WI38 (cell line): ENCODE measurements around the gene GUK1.

ENCODE experiments used
- H3K4me3 ChIP-seq: 2 replicates; pipeline ENCODE4 v1.5.1; 2011; ENCODE audit warnings: low read depth, mild to moderate bottlenecking, control low read depth, low read length
- CTCF ChIP-seq: IDR thresholded peaks from 2 replicates; pipeline ENCODE4 v1.5.1; 2012; ENCODE audit warnings: low read depth, mild to moderate bottlenecking, control low read depth, low read length

The GUK1 gene

DNA sequence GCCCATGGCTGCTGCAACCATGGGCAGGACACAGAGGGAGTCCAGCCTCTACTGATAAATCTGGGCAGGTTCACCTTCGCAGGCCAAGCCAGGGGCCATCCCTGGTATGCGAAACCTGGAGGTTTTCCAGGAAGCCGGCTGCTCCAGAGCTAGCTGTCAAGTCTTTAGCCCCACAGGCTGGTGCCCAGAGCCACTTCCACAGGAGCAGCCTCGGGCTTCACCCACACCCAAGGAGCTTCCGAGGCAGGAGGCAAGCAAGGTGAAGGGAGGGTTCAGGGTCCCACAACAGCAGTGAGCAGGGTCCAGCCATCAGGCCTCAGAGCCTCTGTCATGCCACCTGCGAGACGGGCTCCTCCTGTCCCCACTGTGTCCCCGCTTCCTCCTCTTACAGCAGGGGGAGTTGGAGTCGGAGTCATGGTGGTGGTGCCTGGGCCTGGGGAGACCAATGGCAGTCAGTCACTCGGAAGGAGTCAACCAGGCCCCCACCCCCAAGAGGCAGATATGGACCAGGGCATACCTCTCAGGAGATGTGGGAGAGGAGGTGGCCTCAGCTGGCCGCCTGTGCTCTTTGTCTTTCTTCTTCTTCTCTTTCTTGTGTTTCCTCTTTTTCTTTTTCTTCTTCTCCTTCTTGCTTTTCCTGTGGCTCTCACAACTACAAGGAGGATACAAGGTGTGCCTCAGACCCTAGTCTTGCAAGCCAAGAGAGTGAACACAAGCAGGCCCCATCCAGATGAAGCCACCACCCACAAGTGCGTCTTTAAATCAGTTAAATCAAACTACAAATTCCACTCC lies 39.1 kb upstream of the GUK1 start:
- no peak for TF ChIP-seq CTCF
- H3K4me3 ChIP-seq = no peak overlapping the region

DNA sequence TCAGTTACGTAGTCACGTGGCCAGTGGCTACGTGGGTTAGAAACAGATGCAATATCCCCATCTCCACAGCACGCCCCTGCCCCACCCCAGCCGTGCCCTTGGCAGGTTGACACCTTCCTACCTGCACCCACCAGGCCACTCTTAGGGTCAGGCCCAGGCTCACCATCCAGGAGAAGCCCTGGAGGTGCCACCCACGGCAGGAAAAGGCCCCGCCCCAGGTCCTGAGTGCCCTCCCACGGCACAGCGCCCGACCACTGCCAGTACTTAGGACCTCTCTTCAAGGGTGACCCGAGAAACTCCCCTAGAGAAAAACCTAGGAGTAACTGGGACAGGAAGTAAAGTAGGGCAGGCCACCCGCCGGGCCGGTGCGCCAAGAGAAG lies 38.5 kb upstream of the GUK1 start:
- H3K4me3 ChIP-seq = peak overlapping the region; percentile 82
- TF ChIP-seq CTCF = no peak

GRCh38 chr1:228101994-228102790 lies 37.9 kb upstream of the GUK1 start:
- H3K4me3 ChIP-seq = peak overlapping the region; percentile 82
- TF ChIP-seq CTCF = no peak

DNA sequence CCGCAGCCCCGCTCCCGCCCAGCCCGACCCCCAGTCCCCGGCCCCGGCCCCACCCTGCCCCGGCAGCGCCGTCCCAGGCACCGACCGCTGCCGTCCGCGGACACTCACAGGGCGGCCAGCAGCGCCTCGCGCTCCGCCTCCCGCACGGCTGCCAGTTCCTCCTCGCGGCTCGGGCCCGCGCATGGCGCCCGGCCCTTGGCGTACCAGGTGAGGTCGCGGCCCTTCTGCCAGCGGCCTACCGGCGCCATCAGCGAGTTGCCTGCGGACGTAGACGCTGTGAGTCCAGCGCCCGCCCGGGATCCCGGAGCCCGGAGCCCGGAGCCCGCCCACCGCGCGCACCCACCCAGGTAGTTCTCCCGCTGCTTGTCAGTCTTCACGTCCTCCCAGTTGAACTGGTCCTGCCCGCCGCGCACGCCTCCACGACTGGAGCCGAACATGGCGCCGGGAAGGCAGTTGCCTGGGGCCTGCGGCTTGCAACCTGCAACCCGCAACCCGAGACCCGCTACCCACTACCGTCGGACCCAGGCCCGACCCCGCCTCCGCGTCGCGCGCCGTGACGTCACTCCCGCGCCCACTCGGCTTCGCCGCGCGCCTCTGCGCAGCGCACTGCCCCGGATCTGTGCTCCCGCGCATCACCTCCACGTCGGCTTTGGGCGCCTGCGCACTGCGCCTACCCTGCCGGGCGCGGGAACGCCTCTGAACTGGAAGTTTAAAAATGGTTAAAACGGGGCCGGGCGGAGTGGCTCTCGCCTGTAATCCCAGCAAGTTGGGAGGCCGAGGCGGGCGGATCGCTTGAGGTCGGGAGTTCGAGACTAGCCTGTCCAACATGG lies 37.1 kb upstream of the GUK1 start, which contains the start of gene C1orf35:
Gene C1orf35, minus strand, starts transcription at position 535 of the 830 bp plus-strand sequence. Its CDS starts 98 bp downstream, at position 437.
- TF ChIP-seq CTCF = no peak
- H3K4me3 ChIP-seq = peak within 1 kb of the TSS; percentile 82

- H3K4me3 ChIP-seq = no peak overlapping the region
- no peak for TF ChIP-seq CTCF
Measured at GRCh38 chr1:228104526-228105269, 35.4 kb upstream of the GUK1 start.

- no peak overlapping the region for H3K4me3 ChIP-seq
- no peak for TF ChIP-seq CTCF
Measured at GRCh38 chr1:228105270-228105995, 34.6 kb upstream of the GUK1 start.
